C4-2B (cell line): ENCODE data around the gene HBE1.

Source experiments
- ZFX ChIP-seq: fragments of 450-650 bp; IDR thresholded peaks from 2 replicates; pipeline ENCODE4 v1.6.1; 2017
- TF ChIP-seq, protein P1 (sequence below): fragments of 450-650 bp; conservative IDR thresholded peaks from 2 replicates; pipeline ENCODE4 v1.5.1; 2017; ENCODE audit warnings: mild to moderate bottlenecking

DNA sequence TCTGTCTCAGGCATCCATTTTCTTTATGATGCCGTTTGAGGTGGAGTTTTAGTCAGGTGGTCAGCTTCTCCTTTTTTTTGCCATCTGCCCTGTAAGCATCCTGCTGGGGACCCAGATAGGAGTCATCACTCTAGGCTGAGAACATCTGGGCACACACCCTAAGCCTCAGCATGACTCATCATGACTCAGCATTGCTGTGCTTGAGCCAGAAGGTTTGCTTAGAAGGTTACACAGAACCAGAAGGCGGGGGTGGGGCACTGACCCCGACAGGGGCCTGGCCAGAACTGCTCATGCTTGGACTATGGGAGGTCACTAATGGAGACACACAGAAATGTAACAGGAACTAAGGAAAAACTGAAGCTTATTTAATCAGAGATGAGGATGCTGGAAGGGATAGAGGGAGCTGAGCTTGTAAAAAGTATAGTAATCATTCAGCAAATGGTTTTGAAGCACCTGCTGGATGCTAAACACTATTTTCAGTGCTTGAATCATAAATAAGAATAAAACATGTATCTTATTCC, 10.9 kb upstream of the HBE1 start:
- TF ChIP-seq, protein P1, sequence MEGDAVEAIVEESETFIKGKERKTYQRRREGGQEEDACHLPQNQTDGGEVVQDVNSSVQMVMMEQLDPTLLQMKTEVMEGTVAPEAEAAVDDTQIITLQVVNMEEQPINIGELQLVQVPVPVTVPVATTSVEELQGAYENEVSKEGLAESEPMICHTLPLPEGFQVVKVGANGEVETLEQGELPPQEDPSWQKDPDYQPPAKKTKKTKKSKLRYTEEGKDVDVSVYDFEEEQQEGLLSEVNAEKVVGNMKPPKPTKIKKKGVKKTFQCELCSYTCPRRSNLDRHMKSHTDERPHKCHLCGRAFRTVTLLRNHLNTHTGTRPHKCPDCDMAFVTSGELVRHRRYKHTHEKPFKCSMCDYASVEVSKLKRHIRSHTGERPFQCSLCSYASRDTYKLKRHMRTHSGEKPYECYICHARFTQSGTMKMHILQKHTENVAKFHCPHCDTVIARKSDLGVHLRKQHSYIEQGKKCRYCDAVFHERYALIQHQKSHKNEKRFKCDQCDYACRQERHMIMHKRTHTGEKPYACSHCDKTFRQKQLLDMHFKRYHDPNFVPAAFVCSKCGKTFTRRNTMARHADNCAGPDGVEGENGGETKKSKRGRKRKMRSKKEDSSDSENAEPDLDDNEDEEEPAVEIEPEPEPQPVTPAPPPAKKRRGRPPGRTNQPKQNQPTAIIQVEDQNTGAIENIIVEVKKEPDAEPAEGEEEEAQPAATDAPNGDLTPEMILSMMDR, result no peak
- TF ChIP-seq ZFX, result no peak
